ENCODE results near the gene RFC4. TPM values are rescaled to one million over a fixed set of nuclear protein-coding genes. Genes with fewer than 3 reads are reported as not detected.

The RFC4 gene
- total and polyA plus RNA-seq, 2 experiments from 2014 or later: 14.9 to 28.6 TPM

GRCh38 chr3:186802701-186803100 lies 3.6 kb downstream of the RFC4 start:
- H3K79me2 ChIP-seq: peaks cover 14% of the 10 kb centered on the region
- H3K4me1 ChIP-seq (ENCODE audit: insufficient read depth): peaks cover 11% of the 10 kb centered on the region
- TF ChIP-seq EZH2phosphoT487 (IDR thresholded peaks at IDR 0.05; ENCODE audit: low read depth, severe bottlenecking, unreplicated experiment) (no peak), CTCF (IDR thresholded peaks at IDR 0.05; ENCODE audit: poor library complexity) (no peak), EZH2 (IDR thresholded peaks at IDR 0.05; ENCODE audit: borderline replicate concordance) (no peak)
- no peak overlapping the region for H3K27ac ChIP-seq
- no peak overlapping the region for H3K4me3 ChIP-seq
- H3K4me2 ChIP-seq: no peak overlapping the region
- no peak for DNase-seq (ENCODE audit: low spot score)
- H3K36me3 ChIP-seq (replicated peaks; ENCODE audit: insufficient read depth, low read depth): no peaks in the 10 kb centered on the region
- H4K20me1 ChIP-seq (ENCODE audit: insufficient read depth, poor library complexity, severe bottlenecking): no peaks in the 10 kb centered on the region
- WGBS (ENCODE audit: low lambda C conversion rate, missing lambda C conversion rate): 88% methylated on average over 3 of the region's 3 CpGs
- H3K9me3 ChIP-seq (ENCODE audit: low read depth): no peaks in the 10 kb centered on the region
- no peak overlapping the region for H2AFZ ChIP-seq
- H3K9me2 ChIP-seq (replicated peaks; ENCODE audit: insufficient read depth): no peaks in the 10 kb centered on the region
- no peaks in the 10 kb centered on the region for H3K27me3 ChIP-seq

- H4K20me1 ChIP-seq (ENCODE audit: insufficient read depth, poor library complexity, severe bottlenecking): no peaks in the 10 kb centered on the region
- TF ChIP-seq EZH2phosphoT487 (IDR thresholded peaks at IDR 0.05; ENCODE audit: low read depth, severe bottlenecking, unreplicated experiment) (no peak), CTCF (IDR thresholded peaks at IDR 0.05; ENCODE audit: poor library complexity) (no peak), EZH2 (IDR thresholded peaks at IDR 0.05; ENCODE audit: borderline replicate concordance) (no peak)
- no peak overlapping the region for H3K4me3 ChIP-seq
- H3K4me2 ChIP-seq: no peak overlapping the region
- no peaks in the 10 kb centered on the region for H3K9me3 ChIP-seq (ENCODE audit: low read depth)
- no peak overlapping the region for H3K27ac ChIP-seq
- no peak overlapping the region for H2AFZ ChIP-seq
- DNase-seq (ENCODE audit: low spot score): no peak
- H3K79me2 ChIP-seq: peaks cover 6% of the 10 kb centered on the region
- no peaks in the 10 kb centered on the region for H3K9me2 ChIP-seq (replicated peaks; ENCODE audit: insufficient read depth)
- 100% methylated on average over 1 of the region's 1 CpG for WGBS (ENCODE audit: low lambda C conversion rate, missing lambda C conversion rate)
- no peaks in the 10 kb centered on the region for H3K36me3 ChIP-seq (replicated peaks; ENCODE audit: insufficient read depth, low read depth)
- no peaks in the 10 kb centered on the region for H3K4me1 ChIP-seq (ENCODE audit: insufficient read depth)
- H3K27me3 ChIP-seq: no peaks in the 10 kb centered on the region
Observed at GRCh38 chr3:186800285-186800684, 6.0 kb downstream of the RFC4 start.

GRCh38 chr3:186798239-186798874 lies 7.9 kb downstream of the RFC4 start:
- H3K4me3 ChIP-seq: no peak overlapping the region
- no peak for TF ChIP-seq CTCF (IDR thresholded peaks at IDR 0.05; ENCODE audit: poor library complexity)
- no peak for TF ChIP-seq EZH2phosphoT487 (IDR thresholded peaks at IDR 0.05; ENCODE audit: low read depth, severe bottlenecking, unreplicated experiment)
- no peak for TF ChIP-seq EZH2 (IDR thresholded peaks at IDR 0.05; ENCODE audit: borderline replicate concordance)
- 97% methylated on average over 3 of the region's 3 CpGs for WGBS (ENCODE audit: low lambda C conversion rate, missing lambda C conversion rate)
- no peaks in the 10 kb centered on the region for H3K36me3 ChIP-seq (replicated peaks; ENCODE audit: insufficient read depth, low read depth)
- no peaks in the 10 kb centered on the region for H3K4me1 ChIP-seq (ENCODE audit: insufficient read depth)
- H3K79me2 ChIP-seq: no peaks in the 10 kb centered on the region
- H3K4me2 ChIP-seq: no peak overlapping the region
- H3K27me3 ChIP-seq: no peaks in the 10 kb centered on the region
- no peaks in the 10 kb centered on the region for H4K20me1 ChIP-seq (ENCODE audit: insufficient read depth, poor library complexity, severe bottlenecking)
- H3K27ac ChIP-seq: no peak overlapping the region
- no peaks in the 10 kb centered on the region for H3K9me3 ChIP-seq (ENCODE audit: low read depth)
- no peak overlapping the region for H2AFZ ChIP-seq
- no peak for DNase-seq (ENCODE audit: low spot score)
- H3K9me2 ChIP-seq (replicated peaks; ENCODE audit: insufficient read depth): no peaks in the 10 kb centered on the region
